OCI-LY1 (cell line): ENCODE data around the gene TMEM178B.

Experiments
- EZH2 ChIP-seq: fragments of 200-600 bp; sonication (generic), shearing (Covaris generic); IDR thresholded peaks from 2 replicates; pipeline ENCODE4 v1.8.0; 2017; ENCODE audit warnings: borderline replicate concordance, mixed run types, mild to moderate bottlenecking, antibody characterized with exemption, low read length, moderate library complexity, mixed read lengths
- TF ChIP-seq, protein P1 (sequence below): fragments of 200-600 bp; sonication (generic), shearing (Covaris generic); IDR thresholded peaks from 2 replicates; pipeline ENCODE4 v1.5.1; 2017; ENCODE audit warnings: mild to moderate bottlenecking, antibody characterized with exemption, low read length, moderate library complexity, mixed read lengths

DNA sequence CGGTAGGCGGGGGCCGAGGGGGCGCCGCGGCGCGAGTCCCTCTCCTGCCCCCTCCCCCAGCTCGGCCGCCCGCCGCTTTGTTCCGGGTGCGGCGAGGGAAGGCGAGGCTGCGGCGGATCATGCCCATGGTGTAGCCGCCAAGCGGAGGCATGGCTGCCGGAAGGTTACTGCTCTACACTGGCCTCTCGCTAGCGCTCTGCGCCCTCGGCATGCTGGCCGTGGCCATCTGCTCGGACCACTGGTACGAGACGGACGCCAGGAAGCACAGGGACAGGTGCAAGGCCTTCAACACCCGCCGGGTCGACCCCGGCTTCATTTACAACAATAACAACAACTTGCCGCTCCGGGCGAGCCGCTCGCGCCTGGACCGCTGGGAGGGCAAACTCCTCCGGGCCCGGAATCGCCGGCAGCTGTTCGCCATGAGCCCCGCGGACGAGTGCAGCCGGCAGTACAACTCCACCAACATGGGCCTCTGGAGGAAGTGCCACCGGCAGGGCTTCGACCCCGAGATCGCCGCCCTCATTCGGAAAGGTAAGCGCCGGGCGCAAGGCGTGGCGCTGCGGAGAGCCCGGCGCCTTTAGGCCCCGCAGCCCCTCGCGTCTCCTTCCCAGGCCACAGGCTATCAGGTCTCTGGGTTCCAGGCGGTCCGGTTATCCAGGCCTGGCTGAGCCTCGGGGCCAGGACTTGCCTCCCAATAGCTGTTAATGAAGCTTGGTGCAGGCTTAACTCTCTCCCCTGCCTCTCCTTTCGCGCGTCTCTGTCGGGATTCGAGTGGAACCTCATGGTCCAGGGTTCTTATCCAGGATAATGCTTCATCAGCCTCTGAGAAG, 513 bp downstream of the TMEM178B start:
- TF ChIP-seq, protein P1, sequence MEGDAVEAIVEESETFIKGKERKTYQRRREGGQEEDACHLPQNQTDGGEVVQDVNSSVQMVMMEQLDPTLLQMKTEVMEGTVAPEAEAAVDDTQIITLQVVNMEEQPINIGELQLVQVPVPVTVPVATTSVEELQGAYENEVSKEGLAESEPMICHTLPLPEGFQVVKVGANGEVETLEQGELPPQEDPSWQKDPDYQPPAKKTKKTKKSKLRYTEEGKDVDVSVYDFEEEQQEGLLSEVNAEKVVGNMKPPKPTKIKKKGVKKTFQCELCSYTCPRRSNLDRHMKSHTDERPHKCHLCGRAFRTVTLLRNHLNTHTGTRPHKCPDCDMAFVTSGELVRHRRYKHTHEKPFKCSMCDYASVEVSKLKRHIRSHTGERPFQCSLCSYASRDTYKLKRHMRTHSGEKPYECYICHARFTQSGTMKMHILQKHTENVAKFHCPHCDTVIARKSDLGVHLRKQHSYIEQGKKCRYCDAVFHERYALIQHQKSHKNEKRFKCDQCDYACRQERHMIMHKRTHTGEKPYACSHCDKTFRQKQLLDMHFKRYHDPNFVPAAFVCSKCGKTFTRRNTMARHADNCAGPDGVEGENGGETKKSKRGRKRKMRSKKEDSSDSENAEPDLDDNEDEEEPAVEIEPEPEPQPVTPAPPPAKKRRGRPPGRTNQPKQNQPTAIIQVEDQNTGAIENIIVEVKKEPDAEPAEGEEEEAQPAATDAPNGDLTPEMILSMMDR, result no peak
- no peak for TF ChIP-seq EZH2
